Fibroblast of pulmonary artery (primary cell): ENCODE measurements around the gene ADAMTS9.

ENCODE experiments used
- DNase-seq: peaks from one replicate; pipeline ENCODE4 v3.0.0-alpha.2; 2010; ENCODE audit warnings: low read depth
- H3K4me3 ChIP-seq: replicated peaks from 2 replicates; pipeline ENCODE4 v1.5.1; 2011; ENCODE audit warnings: low read depth, mild to moderate bottlenecking, control low read depth, low read length, moderate library complexity
- CTCF ChIP-seq: IDR thresholded peaks from 2 replicates; pipeline ENCODE4 v1.5.1; 2011; ENCODE audit warnings: mild to moderate bottlenecking, control low read depth, low read length, inconsistent platforms; ENCODE audit errors: missing control alignments

ADAMTS9 gene

GRCh38 chr3:64677961-64678716 lies 9.7 kb downstream of the ADAMTS9 start:
- no peak overlapping the region for H3K4me3 ChIP-seq
- TF ChIP-seq CTCF = no peak
- DNase-seq = no peak

- no peak overlapping the region for H3K4me3 ChIP-seq
- no peak for TF ChIP-seq CTCF
- DNase-seq = no peak
These were observed 11.0 kb downstream of the ADAMTS9 start for GRCh38 chr3:64676831-64677230.

GRCh38 chr3:64675687-64676247 lies 12.0 kb downstream of the ADAMTS9 start:
- DNase-seq = no peak
- TF ChIP-seq CTCF = no peak
- H3K4me3 ChIP-seq = no peak overlapping the region

GRCh38 chr3:64674591-64675076 lies 13.2 kb downstream of the ADAMTS9 start:
- H3K4me3 ChIP-seq = no peak overlapping the region
- DNase-seq = no peak
- TF ChIP-seq CTCF = no peak

GRCh38 chr3:64673159-64673715 lies 14.6 kb downstream of the ADAMTS9 start:
- no peak for DNase-seq
- H3K4me3 ChIP-seq = no peak overlapping the region
- no peak for TF ChIP-seq CTCF

GRCh38 chr3:64668582-64669510 lies 19.0 kb downstream of the ADAMTS9 start:
- no peak overlapping the region for H3K4me3 ChIP-seq
- TF ChIP-seq CTCF = no peak
- DNase-seq = no peak
